HG02763 (cell line): Measurements from ENCODE around the gene FAAP20.

ENCODE experiments used
- ATAC-seq: cut with Tn5 transposase; IDR thresholded peaks from one replicate; pipeline ENCODE4 v1.9.1; 2021; ENCODE audit warnings: mild to moderate bottlenecking, moderate library complexity; ENCODE audit not compliant: unreplicated experiment

FAAP20 gene

GRCh38 chr1:2212532-2213491, 18.2 kb upstream of the FAAP20 start:
- ATAC-seq = no peak

GRCh38 chr1:2212274-2212531, 17.6 kb upstream of the FAAP20 start:
- ATAC-seq = no peak

- ATAC-seq = no peak
Measured at GRCh38 chr1:2210786-2211185, 16.2 kb upstream of the FAAP20 start.

DNA sequence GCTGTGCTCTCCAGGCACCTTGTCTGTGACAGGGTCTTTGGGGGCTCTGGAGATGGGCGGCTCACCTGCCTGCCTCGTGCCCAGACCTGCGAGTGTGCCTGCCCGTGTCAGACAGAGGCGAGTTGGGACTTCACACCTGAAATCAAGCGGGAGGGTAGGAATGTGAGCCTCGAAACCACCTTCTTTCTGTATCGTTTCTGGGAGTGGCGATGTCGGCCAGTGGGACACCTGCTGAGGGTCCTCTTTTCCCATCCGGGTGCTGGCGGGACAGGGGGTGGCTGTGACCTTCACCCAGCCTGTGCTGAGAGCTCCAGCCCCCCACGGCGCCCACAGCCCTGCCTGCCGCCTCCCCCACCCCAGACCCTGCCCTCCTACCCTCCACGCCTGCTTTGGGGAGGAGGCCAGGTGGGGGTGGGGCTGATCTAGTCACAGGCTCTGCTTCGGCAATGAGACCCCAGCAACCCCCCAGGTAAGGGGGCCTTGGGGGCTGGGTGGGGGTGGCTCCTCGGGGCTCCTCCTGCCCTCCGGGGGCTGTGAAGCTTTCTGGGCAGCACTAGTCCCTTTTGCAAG, 15.6 kb upstream of the FAAP20 start:
- ATAC-seq = no peak

DNA sequence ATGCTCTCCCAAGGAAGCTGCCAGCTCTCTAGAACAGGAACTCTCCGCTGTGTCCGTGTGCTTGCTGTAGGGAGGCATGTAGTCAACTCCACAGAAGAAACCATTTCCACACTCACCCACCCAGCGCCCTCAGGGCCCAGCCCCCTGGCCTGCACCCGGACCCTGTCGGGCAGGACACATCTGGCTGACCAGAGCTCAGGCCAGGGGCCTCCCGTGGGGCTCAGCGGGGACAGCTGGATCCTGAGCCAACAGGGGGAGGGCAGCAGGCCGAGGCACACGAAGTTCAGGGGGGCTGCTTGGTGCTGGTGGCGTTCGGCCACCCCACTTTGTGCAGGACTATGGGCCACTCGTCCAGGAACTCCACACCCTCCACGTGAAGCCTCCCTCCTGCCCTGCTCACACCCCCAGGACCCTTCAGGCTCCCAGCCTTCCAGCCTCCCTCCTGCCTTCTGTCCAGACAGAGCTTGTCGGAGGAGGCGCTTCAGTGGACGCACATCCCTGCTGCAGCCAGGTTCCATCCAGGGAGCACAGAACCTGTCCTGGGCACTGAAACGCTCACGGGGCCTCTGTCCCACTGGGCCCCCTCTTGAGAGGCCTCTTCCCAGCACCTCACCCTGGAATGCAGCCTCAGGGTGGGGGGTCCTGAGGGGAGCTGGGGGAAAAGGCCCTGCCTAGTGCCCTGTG, 15.0 kb upstream of the FAAP20 start:
- no peak for ATAC-seq

GRCh38 chr1:2208309-2209239, 14.0 kb upstream of the FAAP20 start:
- no peak for ATAC-seq

GRCh38 chr1:2206813-2207487, 12.4 kb upstream of the FAAP20 start:
- no peak for ATAC-seq

DNA sequence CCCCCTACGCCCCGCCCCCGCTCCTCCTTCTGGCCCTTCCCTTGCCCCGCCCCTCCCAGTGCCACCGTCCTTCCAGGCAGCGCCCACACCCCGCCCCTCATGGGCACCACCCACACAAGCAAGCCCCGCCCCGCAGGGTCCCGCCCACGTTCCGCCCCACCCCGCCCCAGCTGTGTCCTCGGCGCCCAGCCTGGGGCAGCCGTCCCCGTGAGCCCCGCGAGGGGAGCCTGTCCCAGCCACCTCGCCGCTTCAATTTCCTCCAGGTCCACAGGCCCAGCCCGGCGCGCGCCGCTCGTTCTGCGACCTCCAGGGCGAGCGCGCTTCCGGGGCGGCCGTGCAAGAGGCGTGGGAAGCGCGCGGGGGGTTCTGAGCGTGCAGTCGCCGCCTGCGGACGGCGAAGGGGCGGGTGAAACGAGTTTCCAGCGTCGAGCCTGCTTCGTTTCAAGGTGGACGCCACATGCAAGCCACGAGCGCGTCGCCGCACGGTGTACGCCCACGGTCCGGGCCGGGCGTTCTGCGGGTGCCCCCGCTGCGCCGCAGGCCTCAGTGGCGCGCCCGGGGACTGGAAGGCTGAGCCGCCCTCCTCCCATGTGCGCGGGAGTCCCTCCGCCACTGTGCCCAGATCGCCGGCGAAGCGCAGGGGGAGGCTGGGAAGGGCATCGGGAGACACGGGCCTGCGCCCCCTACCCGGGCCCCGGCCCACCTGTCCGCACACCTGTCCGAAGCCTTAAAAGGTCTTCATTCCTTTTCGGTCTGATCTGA, 10.8 kb upstream of the FAAP20 start:
- ATAC-seq = peak; percentile 71

- ATAC-seq = no peak
Measured at GRCh38 chr1:2204415-2205190, 10.0 kb upstream of the FAAP20 start.

GRCh38 chr1:2203671-2204414, 9.3 kb upstream of the FAAP20 start:
- ATAC-seq = no peak

GRCh38 chr1:2202843-2203601, 8.4 kb upstream of the FAAP20 start:
- ATAC-seq = no peak

DNA sequence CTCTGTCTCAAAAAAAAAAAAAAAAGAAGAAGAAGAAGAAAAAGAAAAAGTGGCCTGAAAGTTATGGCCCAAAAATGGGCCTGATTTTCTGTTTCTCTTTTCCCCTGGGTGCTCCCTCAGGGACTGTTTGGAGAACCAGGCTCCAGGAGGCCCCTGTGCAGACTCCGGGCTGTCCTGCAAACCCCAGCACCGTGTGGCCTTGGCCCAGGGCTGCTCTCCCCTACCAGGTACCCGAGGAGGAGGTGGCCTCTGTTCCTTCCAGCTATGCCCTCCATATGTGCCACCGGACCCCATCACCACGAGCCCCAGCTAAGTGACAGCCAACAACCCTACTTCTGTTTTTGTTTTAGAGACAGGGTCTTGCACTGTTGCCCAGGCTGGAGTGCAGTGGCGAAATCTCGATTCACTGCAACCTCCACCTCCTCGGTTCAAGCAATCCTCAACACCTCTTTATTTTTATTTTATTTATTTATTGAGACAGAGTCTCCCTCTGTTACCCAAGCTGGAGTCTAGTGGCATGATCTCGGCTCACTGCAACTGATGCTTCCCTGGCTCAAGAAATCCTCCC, 7.5 kb upstream of the FAAP20 start:
- no peak for ATAC-seq

DNA sequence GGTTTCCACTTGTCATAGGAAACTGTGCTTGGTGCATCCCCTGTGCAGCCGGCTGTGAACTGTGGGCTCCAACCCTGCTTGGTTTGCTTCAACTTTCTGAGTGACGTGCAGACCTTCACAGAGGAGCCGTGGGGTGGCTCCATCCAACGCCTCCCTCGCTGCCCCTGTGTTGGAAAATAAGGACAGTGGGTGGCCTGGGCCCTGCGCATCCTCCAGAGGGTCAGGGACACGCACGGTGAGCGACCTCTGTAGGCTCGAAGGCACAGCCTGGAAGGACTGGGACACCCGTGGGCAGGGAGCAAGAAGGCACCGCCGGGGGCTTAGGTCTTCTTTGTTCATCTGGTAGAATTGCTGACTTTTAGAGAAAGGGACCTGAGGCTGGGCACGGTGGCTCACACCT, 6.5 kb upstream of the FAAP20 start:
- no peak for ATAC-seq

- no peak for ATAC-seq
Measured at GRCh38 chr1:2200308-2200943, 5.9 kb upstream of the FAAP20 start.

DNA sequence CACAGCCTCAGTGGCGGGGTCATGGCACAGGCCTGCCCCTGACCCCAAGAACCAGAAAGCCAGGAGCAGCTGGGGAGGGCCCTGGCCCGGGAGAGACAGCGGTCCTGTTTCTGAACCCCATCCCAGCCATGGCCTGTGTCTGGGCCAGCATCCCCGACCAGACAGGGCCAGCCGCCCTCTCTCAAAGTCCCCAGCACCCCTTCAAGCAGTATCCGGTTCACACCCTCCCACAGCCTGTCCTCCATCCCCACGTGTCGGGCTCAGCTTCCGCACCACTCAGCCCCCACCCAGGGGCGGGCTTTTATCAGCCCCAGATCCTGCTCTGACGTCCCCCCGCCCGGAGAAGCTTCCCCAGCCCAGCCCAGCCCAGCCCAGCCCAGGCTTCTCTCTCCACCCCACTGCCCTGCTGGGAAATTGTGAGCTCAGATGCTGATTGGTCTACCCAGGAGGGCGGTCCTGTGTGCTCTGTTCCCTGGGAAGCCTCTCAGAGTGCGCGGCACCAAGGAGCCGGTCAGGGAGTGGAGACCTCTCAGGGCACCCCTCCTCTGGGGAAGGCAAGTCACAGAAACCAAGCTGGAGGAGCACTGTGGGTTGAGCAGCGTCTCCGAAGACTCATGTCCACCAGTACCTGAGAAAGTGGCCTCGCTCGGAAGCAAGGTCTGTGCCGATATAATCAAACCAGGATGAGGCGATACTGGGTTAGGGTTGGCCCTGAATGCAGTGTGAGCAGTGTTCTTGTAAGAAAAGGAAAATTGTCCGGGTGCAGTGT, 4.7 kb upstream of the FAAP20 start:
- peak; percentile 29 for ATAC-seq

- ATAC-seq = no peak
Measured at GRCh38 chr1:2198571-2198970, 4.0 kb upstream of the FAAP20 start.
